GM13977 (cell line): Measurements from ENCODE around the gene DCUN1D5.

Experiments
- DNase-seq: peaks from one replicate; pipeline ENCODE4 v3.0.0; 2012; ENCODE audit warnings: low spot score
- CTCF ChIP-seq: IDR thresholded peaks from 2 replicates; pipeline ENCODE4 v1.5.1; 2012; ENCODE audit warnings: mild to moderate bottlenecking, control low read depth; ENCODE audit not compliant: insufficient read depth; ENCODE audit errors: extremely low read depth, missing control alignments
- in situ Hi-C: fragments of 300-500 bp; cut with MboI; formaldehyde crosslinking; loops from one replicate; pipeline ENCODE4 v1.12.0; 2022; ENCODE audit warnings: low sequenced_read_pairs, low pct_unique_long_range_greater_than_20kb, mixed read lengths, inconsistent platforms; ENCODE audit not compliant: unreplicated experiment

DCUN1D5 gene

GRCh38 chr11:103067118-103067517 lies 24.8 kb downstream of the DCUN1D5 start:
- DNase-seq, result no peak
- no peak for TF ChIP-seq CTCF
- in situ Hi-C loops, result no loop called here

DNA sequence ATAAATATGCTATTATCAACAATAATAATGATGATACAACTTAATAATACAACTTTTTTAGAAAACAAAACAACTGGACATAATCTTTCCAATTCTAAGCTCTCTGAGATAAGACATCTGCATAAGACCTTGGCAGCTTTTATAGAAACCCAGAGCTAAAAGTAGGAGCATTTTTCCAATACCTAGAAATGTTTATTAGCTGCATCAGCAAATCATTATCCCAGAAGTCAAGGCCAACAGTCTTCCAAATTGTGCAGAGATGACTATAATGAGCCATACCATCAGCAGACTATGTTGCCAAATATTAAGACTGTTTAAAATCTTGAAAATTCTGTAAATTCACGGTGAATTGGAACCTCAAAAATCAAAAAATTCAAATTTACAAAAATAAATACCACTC lies 30.3 kb downstream of the DCUN1D5 start:
- DNase-seq, result no peak
- in situ Hi-C loops, result no loop called here
- TF ChIP-seq CTCF, result no peak

DNA sequence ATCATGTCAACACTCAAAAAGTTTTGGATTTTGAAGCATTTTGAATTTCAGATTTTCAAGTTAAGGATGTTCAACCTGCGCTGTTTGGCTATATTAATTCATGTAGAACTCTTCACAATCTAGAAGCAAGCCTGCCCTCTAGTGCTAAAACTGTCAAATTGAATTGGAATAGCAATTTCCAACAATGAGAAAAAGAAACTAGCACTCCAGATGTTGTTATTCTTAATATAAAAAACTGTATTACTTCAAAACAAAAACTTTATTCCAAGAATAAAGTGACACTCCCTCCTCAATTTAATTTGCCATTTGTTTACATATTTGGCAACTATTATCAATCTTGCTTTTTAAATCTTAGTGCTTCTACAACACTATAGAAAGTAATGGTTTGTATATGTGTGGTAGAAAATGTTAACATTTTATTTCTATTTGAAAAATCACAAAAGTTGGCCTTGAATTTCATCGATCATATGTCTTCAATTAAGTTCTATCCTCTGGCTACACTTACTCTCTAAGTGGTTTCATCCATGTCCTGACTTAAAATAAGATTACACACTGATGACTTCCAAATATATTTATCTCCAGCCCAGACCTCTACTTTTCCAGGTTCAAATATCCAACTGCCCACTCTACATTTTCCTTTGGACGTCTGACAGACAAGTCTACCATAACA lies 36.6 kb downstream of the DCUN1D5 start:
- in situ Hi-C loops, result no loop called here
- peak; percentile 11 for DNase-seq

GRCh38 chr11:103053997-103054396 lies 38.0 kb downstream of the DCUN1D5 start:
- DNase-seq, result no peak
- in situ Hi-C loops, result no loop called here

More for the DNA sequence above, 36.6 kb downstream of the DCUN1D5 start:
- TF ChIP-seq CTCF, result peak; percentile 58

DNA sequence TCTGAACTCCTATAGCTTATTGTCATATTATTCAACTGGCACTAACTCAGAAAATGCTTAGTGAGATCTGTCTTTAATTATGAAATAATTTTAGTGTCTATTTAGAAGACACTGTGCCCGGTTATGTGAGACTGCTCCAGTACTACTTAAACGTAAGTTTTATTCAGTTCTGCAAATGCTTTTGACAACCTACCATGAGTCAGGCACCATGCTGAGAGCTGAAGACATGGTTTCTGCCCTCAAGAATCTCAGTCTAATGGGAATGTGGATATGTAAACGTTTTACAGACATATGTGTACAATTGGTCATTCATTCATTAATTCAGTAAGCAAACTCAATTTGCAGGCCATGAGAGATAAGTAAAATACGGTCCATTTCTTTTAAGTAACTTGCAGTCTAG lies 40.0 kb downstream of the DCUN1D5 start:
- DNase-seq, result no peak
- in situ Hi-C loops, result no loop called here
- TF ChIP-seq CTCF, result no peak

More at GRCh38 chr11:103053997-103054396, 38.0 kb downstream of the DCUN1D5 start:
- no peak for TF ChIP-seq CTCF

- TF ChIP-seq CTCF, result no peak
- in situ Hi-C loops, result no loop called here
- no peak for DNase-seq
Observed at GRCh38 chr11:103051151-103051801, 40.7 kb downstream of the DCUN1D5 start.
